ENCODE data around the gene CCDC32. TPM values are rescaled to one million over a fixed set of nuclear protein-coding genes. Genes with fewer than 3 reads are reported as not detected.
"Not testable (repeated sequence)": the region's sequence is repeated elsewhere in the genome, so short reads cannot be mapped to it uniquely, and the experiment has no call there.

The CCDC32 gene
- 25.6 and 29.2 TPM in 2 replicates for total RNA-seq

- DNase-seq (ENCODE audit: low read depth): peak; percentile 98
Measured at GRCh38 chr15:40564591-40565332, at the start of gene CCDC32. TSS of gene CCDC32 (minus strand) at chr15:40565042. CDS start at chr15:40563015, 2,027 bp downstream.

- no peak for DNase-seq (ENCODE audit: low read depth)
Measured at GRCh38 chr15:40613080-40613479, 48.2 kb upstream of the CCDC32 start.

GRCh38 chr15:40603935-40604334, 39.1 kb upstream of the CCDC32 start:
- no peak for DNase-seq (ENCODE audit: low read depth)

GRCh38 chr15:40600956-40601355, 36.1 kb upstream of the CCDC32 start:
- DNase-seq (ENCODE audit: low read depth): no peak

GRCh38 chr15:40598672-40599071, 33.8 kb upstream of the CCDC32 start:
- no peak for DNase-seq (ENCODE audit: low read depth)

GRCh38 chr15:40598126-40598525, 33.3 kb upstream of the CCDC32 start:
- no peak for DNase-seq (ENCODE audit: low read depth)

GRCh38 chr15:40597024-40597423, 32.2 kb upstream of the CCDC32 start:
- no peak for DNase-seq (ENCODE audit: low read depth)

GRCh38 chr15:40595773-40596172, 30.9 kb upstream of the CCDC32 start:
- no peak for DNase-seq (ENCODE audit: low read depth)

GRCh38 chr15:40595219-40595618, 30.4 kb upstream of the CCDC32 start:
- no peak for DNase-seq (ENCODE audit: low read depth)

- no peak for DNase-seq (ENCODE audit: low read depth)
Measured at GRCh38 chr15:40594429-40594836, 29.6 kb upstream of the CCDC32 start.

GRCh38 chr15:40593588-40594428, 29.0 kb upstream of the CCDC32 start, which contains the start of gene KNL1:
TSS of gene KNL1 (plus strand) at chr15:40594249. CDS start at chr15:40602932, 8,683 bp downstream.
- peak; percentile 94 for DNase-seq (ENCODE audit: low read depth)

GRCh38 chr15:40593165-40593564, 28.3 kb upstream of the CCDC32 start:
- DNase-seq (ENCODE audit: low read depth): no peak

- DNase-seq (ENCODE audit: low read depth): no peak
Measured at GRCh38 chr15:40591389-40591788, 26.5 kb upstream of the CCDC32 start.

- no peak for DNase-seq (ENCODE audit: low read depth)
Measured at GRCh38 chr15:40590667-40591050, 25.8 kb upstream of the CCDC32 start.

- no peak for DNase-seq (ENCODE audit: low read depth)
Measured at GRCh38 chr15:40584191-40584590, 19.3 kb upstream of the CCDC32 start.

GRCh38 chr15:40582726-40583246, 17.9 kb upstream of the CCDC32 start:
- DNase-seq (ENCODE audit: low read depth): no peak

- DNase-seq (ENCODE audit: low read depth): not testable (repeated sequence)
Measured at GRCh38 chr15:40581796-40582195, 17.0 kb upstream of the CCDC32 start.

GRCh38 chr15:40578892-40579291, 14.1 kb upstream of the CCDC32 start:
- DNase-seq (ENCODE audit: low read depth): no peak

- not testable (repeated sequence) for DNase-seq (ENCODE audit: low read depth)
Measured at GRCh38 chr15:40576914-40577313, 12.1 kb upstream of the CCDC32 start.

GRCh38 chr15:40575113-40575512, 10.3 kb upstream of the CCDC32 start:
- no peak for DNase-seq (ENCODE audit: low read depth)

- peak; percentile 80 for DNase-seq (ENCODE audit: low read depth)
Measured at GRCh38 chr15:40569129-40569953, 4.5 kb upstream of the CCDC32 start, which contains the start of gene RPUSD2. TSS of gene RPUSD2 (plus strand) at chr15:40569299. CDS start at chr15:40569338, 39 bp downstream.

GRCh38 chr15:40567111-40567510, 2.3 kb upstream of the CCDC32 start:
- no peak for DNase-seq (ENCODE audit: low read depth)

Measured in renal cortical epithelial cell (primary cell).